ENCODE data around the gene NCOA5.

- TF ChIP-seq, protein P1, sequence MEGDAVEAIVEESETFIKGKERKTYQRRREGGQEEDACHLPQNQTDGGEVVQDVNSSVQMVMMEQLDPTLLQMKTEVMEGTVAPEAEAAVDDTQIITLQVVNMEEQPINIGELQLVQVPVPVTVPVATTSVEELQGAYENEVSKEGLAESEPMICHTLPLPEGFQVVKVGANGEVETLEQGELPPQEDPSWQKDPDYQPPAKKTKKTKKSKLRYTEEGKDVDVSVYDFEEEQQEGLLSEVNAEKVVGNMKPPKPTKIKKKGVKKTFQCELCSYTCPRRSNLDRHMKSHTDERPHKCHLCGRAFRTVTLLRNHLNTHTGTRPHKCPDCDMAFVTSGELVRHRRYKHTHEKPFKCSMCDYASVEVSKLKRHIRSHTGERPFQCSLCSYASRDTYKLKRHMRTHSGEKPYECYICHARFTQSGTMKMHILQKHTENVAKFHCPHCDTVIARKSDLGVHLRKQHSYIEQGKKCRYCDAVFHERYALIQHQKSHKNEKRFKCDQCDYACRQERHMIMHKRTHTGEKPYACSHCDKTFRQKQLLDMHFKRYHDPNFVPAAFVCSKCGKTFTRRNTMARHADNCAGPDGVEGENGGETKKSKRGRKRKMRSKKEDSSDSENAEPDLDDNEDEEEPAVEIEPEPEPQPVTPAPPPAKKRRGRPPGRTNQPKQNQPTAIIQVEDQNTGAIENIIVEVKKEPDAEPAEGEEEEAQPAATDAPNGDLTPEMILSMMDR (conservative IDR thresholded peaks at IDR 0.05), result no peak
- TF ChIP-seq ZFX (IDR thresholded peaks at IDR 0.05), result no peak
These were observed 41.9 kb downstream of the NCOA5 start for GRCh38 chr20:46047821-46048220.
